Bronchial epithelial cell (primary cell): ENCODE measurements around the gene COBL. TPM values are rescaled to one million over a fixed set of nuclear protein-coding genes. Genes with fewer than 3 reads are reported as not detected.

ENCODE experiments used
- DNase-seq: peaks from one replicate; pipeline ENCODE4 v3.0.0-alpha.2; 2010; ENCODE audit warnings: low read depth
- FAIRE-seq: peaks from 2 replicates; lab custom pipeline; 2011; peaks lifted over from hg19 to GRCh38; lab: Jason Lieb, UNC
- H3K27me3 ChIP-seq: 2 replicates; pipeline ENCODE4 v1.5.1; 2011; ENCODE audit warnings: low read length; ENCODE audit not compliant: control insufficient read depth, insufficient read depth
- H3K36me3 ChIP-seq: 2 replicates; pipeline ENCODE4 v1.5.1; 2011; ENCODE audit warnings: low read length; ENCODE audit not compliant: control insufficient read depth, insufficient read depth
- H3K4me3 ChIP-seq: 2 replicates; pipeline ENCODE4 v1.5.1; 2011; ENCODE audit warnings: mild to moderate bottlenecking, low read depth, low read length, control low read depth
- CTCF ChIP-seq: IDR thresholded peaks from 2 replicates; pipeline ENCODE4 v1.5.1; 2011; ENCODE audit warnings: mild to moderate bottlenecking, moderate library complexity, low read length, control low read depth, inconsistent platforms; ENCODE audit not compliant: insufficient read depth, severe bottlenecking
- total RNA-seq: library from RNA; depleted of rRNA; stranded (reverse); fragments of >200 nt; gene quantifications from 2 replicates; pipeline ENCODE4 v1.2.1, GENCODE V29; 2014

COBL gene
- total RNA-seq, 1 donor from 2014 or later = 1.1 TPM

GRCh38 chr7:51329696-51330263, 13.2 kb upstream of the COBL start:
- FAIRE-seq = peak; percentile 60
- Histone ChIP-seq H3K4me3 (no peak overlapping the region), H3K27me3 (no peaks in the 10 kb centered on the region), H3K36me3 (no peaks in the 10 kb centered on the region)
- DNase-seq = no peak
- TF ChIP-seq CTCF = no peak

DNA sequence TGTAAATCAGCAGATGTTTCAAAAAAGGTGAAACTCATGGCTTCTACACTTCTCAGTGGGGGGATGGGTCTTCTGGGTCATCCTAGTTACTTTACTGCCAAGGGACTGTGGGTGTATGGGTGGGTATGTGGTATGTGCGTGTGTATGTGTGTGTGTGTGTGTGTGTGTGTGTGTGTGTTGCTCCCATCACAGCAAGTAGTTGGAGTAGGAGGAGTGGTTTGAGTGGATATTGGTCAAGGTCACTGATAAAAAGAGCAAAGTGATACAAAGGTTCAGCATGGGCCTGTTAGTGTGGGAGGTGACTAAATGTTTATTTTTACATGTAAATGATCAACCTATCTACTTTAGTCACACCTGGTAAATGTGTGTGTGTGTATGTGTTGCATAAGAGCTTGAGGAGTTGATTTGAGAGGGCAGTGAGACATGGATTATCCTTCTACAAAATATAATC, 11.8 kb upstream of the COBL start:
- Histone ChIP-seq H3K36me3 (no peaks in the 10 kb centered on the region), H3K27me3 (no peaks in the 10 kb centered on the region), H3K4me3 (no peak overlapping the region)
- no peak for FAIRE-seq
- TF ChIP-seq CTCF = no peak
- DNase-seq = peak; percentile 69

DNA sequence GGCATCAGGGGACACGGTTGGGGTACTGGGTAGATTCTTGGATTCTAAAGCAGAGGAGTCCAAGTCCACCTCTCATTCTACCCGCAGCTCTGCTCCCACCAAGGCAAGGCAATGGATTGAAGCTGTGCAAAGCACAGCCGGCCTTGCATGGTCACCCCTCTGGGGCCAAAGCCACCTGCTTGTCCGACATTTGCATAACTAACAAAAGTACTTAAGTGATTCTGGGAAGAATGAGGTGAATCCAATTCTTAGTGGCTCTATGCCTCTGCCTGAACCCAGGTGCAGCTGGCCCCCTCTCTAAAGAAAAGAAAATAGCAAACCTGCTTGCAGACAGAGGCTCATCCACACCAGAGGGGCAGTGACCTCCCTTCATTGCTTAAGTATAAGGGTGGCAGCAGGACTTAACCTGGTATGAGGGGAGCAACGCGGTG, 10.7 kb upstream of the COBL start:
- FAIRE-seq (no peak), DNase-seq (no peak)
- Histone ChIP-seq H3K4me3 (no peak overlapping the region), H3K27me3 (no peaks in the 10 kb centered on the region), H3K36me3 (no peaks in the 10 kb centered on the region)
- TF ChIP-seq CTCF = no peak

DNA sequence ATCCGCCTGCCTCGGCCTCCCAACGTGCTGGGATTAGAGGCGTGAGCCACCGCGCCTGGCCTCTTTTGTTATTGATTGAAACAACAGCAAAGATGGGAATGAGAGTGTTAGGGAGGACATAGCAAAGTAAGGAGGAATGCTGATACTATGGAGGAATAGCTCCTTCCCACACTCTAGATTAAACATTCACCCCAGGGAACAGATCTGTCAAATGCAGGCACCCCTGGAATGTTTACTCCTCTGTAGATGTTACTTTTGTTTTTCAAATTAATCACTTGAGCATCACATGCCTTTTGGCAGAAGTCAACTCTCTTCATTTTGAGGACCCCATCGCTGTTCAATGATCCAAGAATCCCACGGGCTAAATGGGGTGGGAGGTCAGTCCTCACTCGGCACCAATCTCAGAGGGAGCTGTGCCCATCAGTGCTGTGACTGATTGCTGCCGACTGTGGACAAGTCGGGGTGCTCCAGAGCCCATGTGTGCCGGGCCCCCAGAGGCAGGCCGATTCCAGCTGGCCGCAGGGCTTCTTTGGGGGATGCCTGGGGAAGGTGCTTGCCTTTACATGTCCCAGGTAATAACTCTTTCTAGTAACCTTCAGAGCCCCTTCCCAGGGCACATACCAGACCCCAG, 10.2 kb upstream of the COBL start:
- TF ChIP-seq CTCF = no peak
- Histone ChIP-seq H3K4me3 (no peak overlapping the region), H3K27me3 (no peaks in the 10 kb centered on the region), H3K36me3 (no peaks in the 10 kb centered on the region)
- FAIRE-seq = no peak
- DNase-seq = no peak

GRCh38 chr7:51325908-51326307, 9.3 kb upstream of the COBL start:
- Histone ChIP-seq H3K4me3 (no peak overlapping the region), H3K27me3 (no peaks in the 10 kb centered on the region), H3K36me3 (no peaks in the 10 kb centered on the region)
- FAIRE-seq (no peak), DNase-seq (no peak)
- TF ChIP-seq CTCF = no peak
